ENCODE measurements around the gene SLC39A5.

Gene SLC39A5

GRCh38 chr12:56216461-56216860 lies 13.4 kb upstream of the SLC39A5 start:
- no peak for DNase-seq

- no peak for DNase-seq
Measured at GRCh38 chr12:56219840-56220239, 10.0 kb upstream of the SLC39A5 start.

GRCh38 chr12:56220611-56221231 lies 9.1 kb upstream of the SLC39A5 start:
- DNase-seq = peak; percentile 81

GRCh38 chr12:56221232-56221756 lies 8.6 kb upstream of the SLC39A5 start:
- DNase-seq = peak; percentile 58

GRCh38 chr12:56221757-56222530 lies 7.9 kb upstream of the SLC39A5 start, which contains the start of gene RNF41:
Gene RNF41, minus strand, starts transcription at chr12:56221922. Its CDS starts 7,875 bp downstream, at chr12:56214047.
- DNase-seq = peak; percentile 98

- DNase-seq = no peak
Measured at GRCh38 chr12:56222531-56222895, 7.3 kb upstream of the SLC39A5 start.

GRCh38 chr12:56223571-56224101 lies 6.2 kb upstream of the SLC39A5 start:
- DNase-seq = no peak

- peak; percentile 99 for DNase-seq
Measured at GRCh38 chr12:56224102-56224701, 5.6 kb upstream of the SLC39A5 start, which contains the start of gene NABP2. Gene NABP2, plus strand, starts transcription at chr12:56224342. Its CDS starts 515 bp downstream, at chr12:56224857.

- DNase-seq = no peak
Measured at GRCh38 chr12:56224954-56225353, 4.9 kb upstream of the SLC39A5 start.

- no peak for DNase-seq
Measured at GRCh38 chr12:56229082-56229481, 769 bp upstream of the SLC39A5 start.

- DNase-seq = no peak
Measured at GRCh38 chr12:56230432-56231183, 757 bp downstream of the SLC39A5 start.

- DNase-seq = no peak
Measured at GRCh38 chr12:56231184-56231582, 1.3 kb downstream of the SLC39A5 start.

GRCh38 chr12:56234746-56235436 lies 5.0 kb downstream of the SLC39A5 start:
- no peak for DNase-seq

GRCh38 chr12:56236091-56236490 lies 6.2 kb downstream of the SLC39A5 start:
- no peak for DNase-seq

GRCh38 chr12:56236985-56237384 lies 7.1 kb downstream of the SLC39A5 start:
- no peak for DNase-seq

GRCh38 chr12:56237552-56237951 lies 7.7 kb downstream of the SLC39A5 start:
- DNase-seq = no peak

GRCh38 chr12:56241424-56242303 lies 11.8 kb downstream of the SLC39A5 start:
- peak; percentile 81 for DNase-seq

GRCh38 chr12:56242986-56243385 lies 13.1 kb downstream of the SLC39A5 start:
- DNase-seq = no peak

GRCh38 chr12:56243731-56244181 lies 13.9 kb downstream of the SLC39A5 start:
- DNase-seq = peak; percentile 91

- DNase-seq = no peak
Measured at GRCh38 chr12:56244494-56244893, 14.6 kb downstream of the SLC39A5 start.

- DNase-seq = no peak
Measured at GRCh38 chr12:56247923-56248322, 18.1 kb downstream of the SLC39A5 start.
